Smooth muscle cell of the umbilical artery (primary cell): ENCODE results near the gene ORC3. TPM values are rescaled to one million over a fixed set of nuclear protein-coding genes. Genes with fewer than 3 reads are reported as not detected.

ENCODE experiments used
- total RNA-seq: library from RNA; depleted of rRNA; stranded (reverse); fragments of >200 nt; gene quantifications from 2 replicates; pipeline ENCODE4 v1.2.3, GENCODE V29; 2014

Gene ORC3
- 24.6 and 34.3 TPM in 2 replicates for total RNA-seq

GRCh38 chr6:87589693-87590416 lies at the start of gene ORC3, which contains the start of gene RARS2:
TSS of gene ORC3 (plus strand) at chr6:87590135. CDS start at chr6:87590169, 34 bp downstream.
TSS of gene RARS2 (minus strand) at chr6:87589987. CDS start at chr6:87589957, 30 bp downstream.

GRCh38 chr6:87701676-87702588 lies 112.0 kb downstream of the ORC3 start, which contains the start of gene AKIRIN2:
TSS of gene AKIRIN2 (minus strand) at chr6:87702233. CDS start at chr6:87701684, 549 bp downstream.

Other genes starting within 250 kb of the ORC3 start
- gene C6orf163, start 245.3 kb upstream of the ORC3 start, total RNA-seq = 0.59 and 2.3 TPM in 2 replicates
- gene CFAP206, start 182.2 kb upstream of the ORC3 start, total RNA-seq = 0.37 and 0.59 TPM in 2 replicates
- 18.2 and 22.9 TPM in 2 replicates for gene SLC35A1, start 117.2 kb upstream of the ORC3 start, total RNA-seq
- 48.7 and 48.9 TPM in 2 replicates for gene RARS2, start 148 bp upstream of the ORC3 start, total RNA-seq
- gene AKIRIN2, start 112.1 kb downstream of the ORC3 start, total RNA-seq = 17.2 and 19.7 TPM in 2 replicates